AG09309 (cell line): ENCODE results near the gene SPRTN.

Source experiments
- DNase-seq: peaks from one replicate; pipeline ENCODE4 v3.0.0-alpha.2; 2010; ENCODE audit warnings: low read depth
- H3K4me3 ChIP-seq: 2 replicates; pipeline ENCODE4 v1.5.1; 2011; ENCODE audit warnings: mild to moderate bottlenecking, low read depth, low read length, moderate library complexity; ENCODE audit not compliant: control insufficient read depth
- CTCF ChIP-seq: IDR thresholded peaks from 2 replicates; pipeline ENCODE4 v1.5.1; 2011; ENCODE audit warnings: mild to moderate bottlenecking, low read depth, low read length, inconsistent platforms; ENCODE audit not compliant: insufficient read depth, control insufficient read depth; ENCODE audit errors: missing control alignments

The SPRTN gene

DNA sequence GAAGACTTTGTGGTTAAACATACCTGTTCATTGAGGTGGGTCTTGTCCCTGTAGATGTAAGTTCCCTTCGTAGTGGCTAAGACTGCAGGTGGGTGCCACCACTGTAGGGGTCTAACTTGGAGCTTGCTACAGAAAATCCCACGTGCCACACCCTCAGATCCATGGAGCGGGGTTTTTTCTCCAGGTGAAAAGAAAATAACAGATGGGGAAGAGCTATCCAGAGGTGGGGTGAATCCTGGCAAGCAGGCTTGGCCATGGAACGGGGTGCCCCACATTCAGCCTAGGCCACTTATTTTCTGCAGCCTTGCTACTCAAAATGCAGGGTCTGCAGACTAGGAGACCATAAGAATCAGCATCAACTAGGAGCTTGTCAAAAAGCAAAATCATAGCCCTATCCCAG is 24.4 kb upstream of the SPRTN start:
- no peak for TF ChIP-seq CTCF
- H3K4me3 ChIP-seq: no peak overlapping the region
- DNase-seq: no peak

DNA sequence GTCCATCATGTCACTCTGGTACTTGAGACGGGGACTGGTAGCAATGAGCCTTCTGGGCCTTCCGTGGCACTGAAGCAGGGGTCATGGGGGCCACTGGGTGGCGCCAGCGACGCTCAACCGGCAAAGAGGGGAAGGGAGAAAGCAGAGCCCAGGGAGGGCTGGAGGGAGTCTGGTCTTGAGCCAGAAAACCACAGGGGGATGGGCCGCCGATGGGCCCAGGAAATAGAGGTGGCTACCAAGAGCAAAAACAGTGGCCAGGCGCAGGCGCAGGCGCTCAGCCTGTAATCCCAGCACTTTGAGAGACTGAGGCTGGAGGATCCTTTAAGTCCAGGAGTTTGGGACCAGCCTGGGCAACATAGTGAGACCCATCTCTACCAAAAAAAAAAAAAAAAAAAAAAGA is 22.2 kb upstream of the SPRTN start:
- TF ChIP-seq CTCF: peak; percentile 54
- DNase-seq: no peak

DNA sequence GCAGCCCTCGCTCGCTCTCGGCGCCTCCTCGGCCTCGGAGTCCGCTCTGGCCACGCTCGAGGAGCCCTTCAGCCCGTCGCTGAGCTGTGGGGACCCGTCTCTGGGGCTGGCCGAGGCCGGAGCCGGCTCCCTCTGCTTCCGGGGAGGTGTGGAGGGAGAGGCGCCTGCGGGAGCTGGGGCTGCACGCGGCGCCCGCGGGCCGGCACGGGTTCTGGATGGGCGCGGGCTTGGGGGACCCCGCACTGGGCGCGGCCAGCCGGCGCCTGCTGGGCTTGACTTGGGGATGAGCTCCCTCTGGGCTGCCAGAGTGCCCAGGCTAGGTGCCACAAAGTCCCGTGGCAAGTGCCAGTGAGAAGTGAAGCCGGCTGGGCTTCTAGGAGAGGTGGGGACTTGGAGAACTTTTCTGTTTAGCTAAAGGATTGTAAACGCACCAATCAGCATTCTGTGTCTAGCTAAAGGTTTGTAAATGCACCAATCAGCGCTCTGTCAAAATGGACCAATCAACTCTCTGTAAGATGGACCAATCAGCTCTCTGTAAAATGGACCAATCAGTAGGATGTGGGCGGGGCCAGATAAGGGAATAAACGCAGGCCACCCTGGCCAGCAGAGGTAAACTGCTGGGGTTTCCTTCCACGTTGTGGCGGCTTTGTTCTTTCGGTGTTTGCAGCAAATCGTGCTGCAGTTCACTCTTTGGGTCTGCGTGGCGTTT is 20.6 kb upstream of the SPRTN start:
- no peak overlapping the region for H3K4me3 ChIP-seq
- no peak for TF ChIP-seq CTCF
- DNase-seq: no peak

More for the DNA sequence above, 22.2 kb upstream of the SPRTN start:
- no peak overlapping the region for H3K4me3 ChIP-seq

DNA sequence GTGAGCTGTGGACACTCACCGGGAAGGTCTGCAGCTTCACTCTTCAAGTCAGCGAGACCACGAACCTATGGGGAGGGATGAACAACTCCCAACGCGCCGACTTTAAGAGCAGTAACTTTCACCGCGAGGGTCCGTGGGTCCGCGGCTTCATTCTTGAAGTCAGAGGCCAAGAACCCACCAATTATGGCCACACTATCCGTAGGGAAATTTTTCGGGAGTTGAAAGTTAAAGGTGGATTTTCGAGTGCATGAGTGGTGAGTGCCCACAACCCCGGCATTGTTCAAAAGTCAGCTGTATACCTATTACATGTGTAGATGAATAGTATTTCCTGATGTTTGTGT is 20.1 kb upstream of the SPRTN start:
- TF ChIP-seq CTCF: no peak
- no peak for DNase-seq

GRCh38 chr1:231318568-231318967 is 19.5 kb upstream of the SPRTN start:
- DNase-seq: no peak
- TF ChIP-seq CTCF: no peak
- H3K4me3 ChIP-seq: no peak overlapping the region

More for the DNA sequence above, 20.1 kb upstream of the SPRTN start:
- H3K4me3 ChIP-seq: no peak overlapping the region

DNA sequence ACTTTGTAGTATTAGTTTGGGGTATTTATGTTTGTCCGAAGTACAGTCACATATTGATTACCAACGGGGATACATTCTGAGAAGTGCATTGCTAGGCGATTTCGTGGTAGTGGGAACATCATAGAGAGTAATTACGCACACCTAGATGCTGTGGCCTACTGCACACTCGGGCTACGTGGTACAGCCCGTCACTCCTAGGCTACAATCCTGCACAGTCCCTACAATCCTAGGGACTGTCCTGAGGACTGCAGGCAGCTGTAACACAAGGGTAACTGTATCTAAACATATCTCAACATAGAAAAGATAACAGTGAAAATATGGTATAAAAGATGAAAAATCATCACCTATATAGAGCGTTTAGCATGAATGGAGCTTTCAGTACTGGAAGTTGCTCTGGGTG is 19.0 kb upstream of the SPRTN start:
- no peak for TF ChIP-seq CTCF
- DNase-seq: no peak
- no peak overlapping the region for H3K4me3 ChIP-seq
